Measurements from ENCODE around the gene BEST2. TPM values are rescaled to one million over a fixed set of nuclear protein-coding genes. Genes with fewer than 3 reads are reported as not detected.

Gene BEST2
- total RNA-seq, 1 experiment from 2014 or later = 0.10 TPM

GRCh38 chr19:12794971-12795381, 43.4 kb downstream of the BEST2 start:
- no peak for TF ChIP-seq JUND (IDR thresholded peaks at IDR 0.05)
- no peak for TF ChIP-seq SRF (IDR thresholded peaks at IDR 0.05; ENCODE audit: low read depth)
- TF ChIP-seq EGR1 (IDR thresholded peaks at IDR 0.05; ENCODE audit: low read depth) = no peak
- TF ChIP-seq EZH2 (IDR thresholded peaks at IDR 0.05) = no peak
- TF ChIP-seq RAD21 (IDR thresholded peaks at IDR 0.05; ENCODE audit: low read depth) = no peak
- TF ChIP-seq EZH2phosphoT487 (IDR thresholded peaks at IDR 0.05; ENCODE audit: borderline replicate concordance) = no peak
- no peak for TF ChIP-seq MAX (IDR thresholded peaks at IDR 0.05)
- no peak for TF ChIP-seq SIN3A (IDR thresholded peaks at IDR 0.05; ENCODE audit: low read depth)
- TF ChIP-seq ZBTB33 (IDR thresholded peaks at IDR 0.05; ENCODE audit: extremely low read depth, insufficient replicate concordance, low read length) = no peak
- TF ChIP-seq ATF3 (IDR thresholded peaks at IDR 0.05) = no peak
- no peak for TF ChIP-seq ZFX (IDR thresholded peaks at IDR 0.05)
- TF ChIP-seq REST (IDR thresholded peaks at IDR 0.05; ENCODE audit: low read depth) = no peak
- no peak for TF ChIP-seq TCF7L2 (IDR thresholded peaks at IDR 0.05; ENCODE audit: borderline replicate concordance, extremely low read depth, insufficient read depth, insufficient read length)
- TF ChIP-seq POLR2A (IDR thresholded peaks at IDR 0.05; ENCODE audit: borderline replicate concordance, extremely low read depth, insufficient read depth, insufficient read length) = no peak
- no peak for TF ChIP-seq CTCF (IDR thresholded peaks at IDR 0.05 in 2 of 3, conservative IDR thresholded peaks at IDR 0.05 in 1 of 3; ENCODE audit: borderline replicate concordance in 1 of 3, insufficient read depth in 1 of 3, low read depth in 2 of 3, low read length in 2 of 3)
- no peak for TF ChIP-seq FOSL1 (IDR thresholded peaks at IDR 0.05; ENCODE audit: low read depth)
- TF ChIP-seq CEBPB (IDR thresholded peaks at IDR 0.05; ENCODE audit: low read depth) = no peak
- no TSS peak for BruUV-seq (replicated peaks)
- no peak for DNase-seq (ENCODE audit: low read depth, low spot score)
- Histone ChIP-seq H3K36me3 (ENCODE audit: control insufficient read depth in 1 of 2, insufficient read depth in 2 of 2, low read length in 2 of 2) (peaks cover 4 to 10% of the 10 kb centered on the region in 2 experiments; a peak in 3 of 4 replicates), H3K9ac (ENCODE audit: low read length) (peak overlapping the region; percentile 93; the same call in 1 of the 2 replicates), H3K79me2 (ENCODE audit: insufficient read depth, low read length) (peaks cover 26% of the 10 kb centered on the region), H3K27me3 (ENCODE audit: insufficient read depth, low read length) (no peaks in the 10 kb centered on the region), H3K9me2 (ENCODE audit: insufficient read depth) (no peaks in the 10 kb centered on the region), H3K4me3 (replicated peaks in 1 of 2; ENCODE audit: low read depth in 1 of 2, low read length in 2 of 2) (no peak overlapping the region), H4K20me1 (ENCODE audit: insufficient read depth) (no peaks in the 10 kb centered on the region), H3K4me2 (ENCODE audit: low read length) (peak overlapping the region; percentile 99), H2AFZ (ENCODE audit: low read depth, low read length, poor library complexity, severe bottlenecking) (no peak overlapping the region), H3K27ac (ENCODE audit: low read depth, low read length) (peak overlapping the region; percentile 96), H3K9me3 (ENCODE audit: control insufficient read depth in 1 of 2, insufficient read depth in 1 of 2, low read depth in 1 of 2, low read length in 2 of 2) (no peaks in the 10 kb centered on the region), H3K4me1 (ENCODE audit: control insufficient read depth in 1 of 2, insufficient read depth in 2 of 2, low read length in 2 of 2) (peaks cover 32 to 71% of the 10 kb centered on the region in 2 experiments)
- RAD21 ChIA-PET (ENCODE audit: low non-redundant PET in 1 of 2, low total read pairs in 2 of 2, uncharacterized antibody in 2 of 2, unreplicated experiment in 2 of 2) = interaction anchor here (1.6 to 3.4 kb wide), 3 partner anchors 17 to 29 kb away, joined by 11 to 15 read pairs (median 12); no protein-coding TSS in a partner anchor
- no peak for ATAC-seq
- intact Hi-C loops (cut with micrococcal nuclease) = no loop called here
- CTCF ChIA-PET = interaction anchor here (1.1 to 6.4 kb wide), 10 partner anchors 18 to 704 kb away, joined by 3 to 123 read pairs (median 6); partner anchors contain the start of genes HOOK2 and TRIR
- POLR2A ChIA-PET = interaction anchor here (0.5 to 6.7 kb wide), 6 partner anchors 8 to 37 kb away, joined by 3 to 172 read pairs (median 5); partner anchors contain the start of gene HOOK2

Data from HCT116 (cell line).